Measurements from ENCODE around the gene AGAP2. TPM values are rescaled to one million over a fixed set of nuclear protein-coding genes. Genes with fewer than 3 reads are reported as not detected.

The AGAP2 gene
- total RNA-seq, 1 donor from 2014 or later, result 0.29 TPM

GRCh38 chr12:57727758-57728395 is 10.7 kb downstream of the AGAP2 start:
- Mint-ChIP-seq H3K27ac (no peak overlapping the region), H3K9me3 (ENCODE audit: low read depth) (no peaks in the 10 kb centered on the region), H3K4me3 (ENCODE audit: low read depth) (no peak overlapping the region), H3K4me1 (ENCODE audit: low read depth) (peaks cover 5% of the 10 kb centered on the region), H3K27me3 (peaks cover 94% of the 10 kb centered on the region), H3K36me3 (ENCODE audit: insufficient read depth) (no peaks in the 10 kb centered on the region)
- TF ChIP-seq CTCF (IDR thresholded peaks at IDR 0.05; ENCODE audit: unreplicated experiment), result no peak
- DNase-seq (ENCODE audit: low spot score, unreplicated experiment), result peak; percentile 56

- H3K27ac Mint-ChIP-seq, result no peak overlapping the region
- H3K36me3 Mint-ChIP-seq (ENCODE audit: insufficient read depth), result no peaks in the 10 kb centered on the region
- no peak for TF ChIP-seq CTCF (IDR thresholded peaks at IDR 0.05; ENCODE audit: unreplicated experiment)
- no peaks in the 10 kb centered on the region for H3K9me3 Mint-ChIP-seq (ENCODE audit: low read depth)
- DNase-seq (ENCODE audit: low spot score, unreplicated experiment), result peak; percentile 57
- H3K27me3 Mint-ChIP-seq, result peaks cover 90% of the 10 kb centered on the region
- peaks cover 5% of the 10 kb centered on the region for H3K4me1 Mint-ChIP-seq (ENCODE audit: low read depth)
- H3K4me3 Mint-ChIP-seq (ENCODE audit: low read depth), result no peak overlapping the region
Observed at GRCh38 chr12:57726884-57727757, 11.4 kb downstream of the AGAP2 start.

- peak; percentile 43 for DNase-seq (ENCODE audit: low spot score, unreplicated experiment)
- peak; percentile 64 for TF ChIP-seq CTCF (IDR thresholded peaks at IDR 0.05; ENCODE audit: unreplicated experiment)
- peak overlapping the region; percentile 68 for H3K27ac Mint-ChIP-seq
- peaks cover 4% of the 10 kb centered on the region for H3K36me3 Mint-ChIP-seq (ENCODE audit: insufficient read depth)
- peak overlapping the region; percentile 73 for H3K4me3 Mint-ChIP-seq (ENCODE audit: low read depth)
- peaks cover 5% of the 10 kb centered on the region for H3K4me1 Mint-ChIP-seq (ENCODE audit: low read depth)
- peaks cover 82% of the 10 kb centered on the region for H3K27me3 Mint-ChIP-seq
- H3K9me3 Mint-ChIP-seq (ENCODE audit: low read depth), result no peaks in the 10 kb centered on the region
Observed at GRCh38 chr12:57726151-57726883, 12.2 kb downstream of the AGAP2 start.

GRCh38 chr12:57725851-57726150 is 12.7 kb downstream of the AGAP2 start:
- DNase-seq (ENCODE audit: low spot score, unreplicated experiment), result no peak
- no peaks in the 10 kb centered on the region for H3K9me3 Mint-ChIP-seq (ENCODE audit: low read depth)
- peak overlapping the region; percentile 73 for H3K4me3 Mint-ChIP-seq (ENCODE audit: low read depth)
- TF ChIP-seq CTCF (IDR thresholded peaks at IDR 0.05; ENCODE audit: unreplicated experiment), result no peak
- H3K4me1 Mint-ChIP-seq (ENCODE audit: low read depth), result peaks cover 5% of the 10 kb centered on the region
- no peak overlapping the region for H3K27ac Mint-ChIP-seq
- H3K36me3 Mint-ChIP-seq (ENCODE audit: insufficient read depth), result peaks cover 4% of the 10 kb centered on the region
- peaks cover 77% of the 10 kb centered on the region for H3K27me3 Mint-ChIP-seq

Measured in progenitor cell of endocrine pancreas (in vitro differentiated cells).